ENCODE data around the gene TMEM229A. TPM values are rescaled to one million over a fixed set of nuclear protein-coding genes. Genes with fewer than 3 reads are reported as not detected.
A peak's percentile ranks its signal among the peaks of the same experiment; 100 is the strongest.

The TMEM229A gene
- total RNA-seq, 1 experiment from 2014 or later, result 0.74 TPM

GRCh38 chr7:124032369-124033094, at the start of gene TMEM229A (continued):
- TF ChIP-seq, protein P1, sequence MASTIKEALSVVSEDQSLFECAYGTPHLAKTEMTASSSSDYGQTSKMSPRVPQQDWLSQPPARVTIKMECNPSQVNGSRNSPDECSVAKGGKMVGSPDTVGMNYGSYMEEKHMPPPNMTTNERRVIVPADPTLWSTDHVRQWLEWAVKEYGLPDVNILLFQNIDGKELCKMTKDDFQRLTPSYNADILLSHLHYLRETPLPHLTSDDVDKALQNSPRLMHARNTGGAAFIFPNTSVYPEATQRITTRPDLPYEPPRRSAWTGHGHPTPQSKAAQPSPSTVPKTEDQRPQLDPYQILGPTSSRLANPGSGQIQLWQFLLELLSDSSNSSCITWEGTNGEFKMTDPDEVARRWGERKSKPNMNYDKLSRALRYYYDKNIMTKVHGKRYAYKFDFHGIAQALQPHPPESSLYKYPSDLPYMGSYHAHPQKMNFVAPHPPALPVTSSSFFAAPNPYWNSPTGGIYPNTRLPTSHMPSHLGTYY (CRISPR knock-in tag; IDR thresholded peaks at IDR 0.05), result no peak
- TF ChIP-seq CBFB (CRISPR knock-in tag; IDR thresholded peaks at IDR 0.05; ENCODE audit: low read depth) (no peak), TEAD4 (CRISPR knock-in tag; IDR thresholded peaks at IDR 0.05) (no peak), FOXP1 (CRISPR knock-in tag; IDR thresholded peaks at IDR 0.05; ENCODE audit: borderline replicate concordance) (peak; percentile 49; the same call in 1 of the 2 replicates), ZNF232 (CRISPR knock-in tag; IDR thresholded peaks at IDR 0.05) (peak; percentile 74; the same call in 1 of the 2 replicates), ETV6 (CRISPR knock-in tag; IDR thresholded peaks at IDR 0.05) (peak; percentile 81; the same call in 1 of the 2 replicates), USF1 (CRISPR knock-in tag; IDR thresholded peaks at IDR 0.05) (peak; percentile 71), IRF2 (CRISPR knock-in tag; IDR thresholded peaks at IDR 0.05; ENCODE audit: borderline replicate concordance, low read depth) (no peak), IRF1 (CRISPR knock-in tag; IDR thresholded peaks at IDR 0.05) (0 out of 2 replicates have a peak, but pooled peaks have one; percentile 38), OVOL2 (CRISPR knock-in tag; IDR thresholded peaks at IDR 0.05; ENCODE audit: borderline replicate concordance) (no peak), GRHL2 (CRISPR knock-in tag; IDR thresholded peaks at IDR 0.05; ENCODE audit: insufficient replicate concordance, severe bottlenecking) (no peak), ZNF416 (CRISPR knock-in tag; IDR thresholded peaks at IDR 0.05) (no peak), NFE2L1 (CRISPR knock-in tag; IDR thresholded peaks at IDR 0.05) (0 out of 2 replicates have a peak, but pooled peaks have one; percentile 16), ARID4B (CRISPR knock-in tag; IDR thresholded peaks at IDR 0.05; ENCODE audit: borderline replicate concordance) (peak; percentile 56; the same call in 1 of the 2 replicates), SP1 (CRISPR knock-in tag; conservative IDR thresholded peaks at IDR 0.05) (no peak), TP53 (CRISPR knock-in tag; IDR thresholded peaks at IDR 0.05) (no peak), STAT6 (CRISPR knock-in tag; conservative IDR thresholded peaks at IDR 0.05; ENCODE audit: low read depth) (no peak)
- TF ChIP-seq, protein P2, sequence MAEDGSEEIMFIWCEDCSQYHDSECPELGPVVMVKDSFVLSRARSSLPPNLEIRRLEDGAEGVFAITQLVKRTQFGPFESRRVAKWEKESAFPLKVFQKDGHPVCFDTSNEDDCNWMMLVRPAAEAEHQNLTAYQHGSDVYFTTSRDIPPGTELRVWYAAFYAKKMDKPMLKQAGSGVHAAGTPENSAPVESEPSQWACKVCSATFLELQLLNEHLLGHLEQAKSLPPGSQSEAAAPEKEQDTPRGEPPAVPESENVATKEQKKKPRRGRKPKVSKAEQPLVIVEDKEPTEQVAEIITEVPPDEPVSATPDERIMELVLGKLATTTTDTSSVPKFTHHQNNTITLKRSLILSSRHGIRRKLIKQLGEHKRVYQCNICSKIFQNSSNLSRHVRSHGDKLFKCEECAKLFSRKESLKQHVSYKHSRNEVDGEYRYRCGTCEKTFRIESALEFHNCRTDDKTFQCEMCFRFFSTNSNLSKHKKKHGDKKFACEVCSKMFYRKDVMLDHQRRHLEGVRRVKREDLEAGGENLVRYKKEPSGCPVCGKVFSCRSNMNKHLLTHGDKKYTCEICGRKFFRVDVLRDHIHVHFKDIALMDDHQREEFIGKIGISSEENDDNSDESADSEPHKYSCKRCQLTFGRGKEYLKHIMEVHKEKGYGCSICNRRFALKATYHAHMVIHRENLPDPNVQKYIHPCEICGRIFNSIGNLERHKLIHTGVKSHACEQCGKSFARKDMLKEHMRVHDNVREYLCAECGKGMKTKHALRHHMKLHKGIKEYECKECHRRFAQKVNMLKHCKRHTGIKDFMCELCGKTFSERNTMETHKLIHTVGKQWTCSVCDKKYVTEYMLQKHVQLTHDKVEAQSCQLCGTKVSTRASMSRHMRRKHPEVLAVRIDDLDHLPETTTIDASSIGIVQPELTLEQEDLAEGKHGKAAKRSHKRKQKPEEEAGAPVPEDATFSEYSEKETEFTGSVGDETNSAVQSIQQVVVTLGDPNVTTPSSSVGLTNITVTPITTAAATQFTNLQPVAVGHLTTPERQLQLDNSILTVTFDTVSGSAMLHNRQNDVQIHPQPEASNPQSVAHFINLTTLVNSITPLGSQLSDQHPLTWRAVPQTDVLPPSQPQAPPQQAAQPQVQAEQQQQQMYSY (CRISPR knock-in tag; IDR thresholded peaks at IDR 0.05), result no peak
- TF ChIP-seq, protein P3, sequence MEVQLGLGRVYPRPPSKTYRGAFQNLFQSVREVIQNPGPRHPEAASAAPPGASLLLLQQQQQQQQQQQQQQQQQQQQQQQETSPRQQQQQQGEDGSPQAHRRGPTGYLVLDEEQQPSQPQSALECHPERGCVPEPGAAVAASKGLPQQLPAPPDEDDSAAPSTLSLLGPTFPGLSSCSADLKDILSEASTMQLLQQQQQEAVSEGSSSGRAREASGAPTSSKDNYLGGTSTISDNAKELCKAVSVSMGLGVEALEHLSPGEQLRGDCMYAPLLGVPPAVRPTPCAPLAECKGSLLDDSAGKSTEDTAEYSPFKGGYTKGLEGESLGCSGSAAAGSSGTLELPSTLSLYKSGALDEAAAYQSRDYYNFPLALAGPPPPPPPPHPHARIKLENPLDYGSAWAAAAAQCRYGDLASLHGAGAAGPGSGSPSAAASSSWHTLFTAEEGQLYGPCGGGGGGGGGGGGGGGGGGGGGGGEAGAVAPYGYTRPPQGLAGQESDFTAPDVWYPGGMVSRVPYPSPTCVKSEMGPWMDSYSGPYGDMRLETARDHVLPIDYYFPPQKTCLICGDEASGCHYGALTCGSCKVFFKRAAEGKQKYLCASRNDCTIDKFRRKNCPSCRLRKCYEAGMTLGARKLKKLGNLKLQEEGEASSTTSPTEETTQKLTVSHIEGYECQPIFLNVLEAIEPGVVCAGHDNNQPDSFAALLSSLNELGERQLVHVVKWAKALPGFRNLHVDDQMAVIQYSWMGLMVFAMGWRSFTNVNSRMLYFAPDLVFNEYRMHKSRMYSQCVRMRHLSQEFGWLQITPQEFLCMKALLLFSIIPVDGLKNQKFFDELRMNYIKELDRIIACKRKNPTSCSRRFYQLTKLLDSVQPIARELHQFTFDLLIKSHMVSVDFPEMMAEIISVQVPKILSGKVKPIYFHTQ (CRISPR knock-in tag; IDR thresholded peaks at IDR 0.05), result no peak

Measured in WTC11 (cell line).